Dermis microvascular lymphatic vessel endothelial cell (primary cell): Measurements from ENCODE around the gene GPR89B. TPM values are rescaled to one million over a fixed set of nuclear protein-coding genes. Genes with fewer than 3 reads are reported as not detected.
"Not testable (repeated sequence)": the region's sequence is repeated elsewhere in the genome, so short reads cannot be mapped to it uniquely, and the experiment has no call there.

Experiments used
- DNase-seq, 2 donors: peaks; one replicate each; pipeline versions ENCODE4 v3.0.0 to v3.0.0-alpha.2; 2010; ENCODE audit warnings: low read depth in 2 of 2
- total RNA-seq: library from RNA; depleted of rRNA; stranded (reverse); fragments of >200 nt; gene quantifications from 2 replicates; pipeline ENCODE4 v1.2.1, GENCODE V29; 2014

Gene GPR89B
- total RNA-seq, 1 donor from 2014 or later = 9.6 TPM

- not testable (repeated sequence) for DNase-seq
Measured at GRCh38 chr1:147935296-147935695, 7.1 kb downstream of the GPR89B start.

GRCh38 chr1:147940456-147940855 lies 12.2 kb downstream of the GPR89B start:
- DNase-seq = not testable (repeated sequence)

- DNase-seq = not testable (repeated sequence)
Measured at GRCh38 chr1:147942563-147942962, 14.3 kb downstream of the GPR89B start.

- DNase-seq = not testable (repeated sequence)
Measured at GRCh38 chr1:147949517-147949916, 21.3 kb downstream of the GPR89B start.

GRCh38 chr1:147958906-147959305 lies 30.7 kb downstream of the GPR89B start:
- DNase-seq = not testable (repeated sequence)

- DNase-seq = not testable (repeated sequence)
Measured at GRCh38 chr1:147959680-147960079, 31.5 kb downstream of the GPR89B start.

GRCh38 chr1:147964575-147964974 lies 36.4 kb downstream of the GPR89B start:
- DNase-seq = not testable (repeated sequence)

GRCh38 chr1:147966657-147967056 lies 38.4 kb downstream of the GPR89B start:
- not testable (repeated sequence) for DNase-seq

- DNase-seq = peak in 1 of 2 donors; percentile 1
Measured at GRCh38 chr1:147978896-147979651, 50.9 kb downstream of the GPR89B start.

GRCh38 chr1:147985374-147985773 lies 57.2 kb downstream of the GPR89B start:
- DNase-seq = not testable (repeated sequence)

- DNase-seq = not testable (repeated sequence)
Measured at GRCh38 chr1:147987893-147988292, 59.7 kb downstream of the GPR89B start.

GRCh38 chr1:147992916-147993315 lies 64.7 kb downstream of the GPR89B start:
- not testable (repeated sequence) for DNase-seq

- not testable (repeated sequence) for DNase-seq
Measured at GRCh38 chr1:147993400-147993799, 65.2 kb downstream of the GPR89B start.

- not testable (repeated sequence) for DNase-seq
Measured at GRCh38 chr1:147993825-147994615, 65.8 kb downstream of the GPR89B start.

GRCh38 chr1:147996088-147996487 lies 67.9 kb downstream of the GPR89B start:
- not testable (repeated sequence) for DNase-seq

GRCh38 chr1:148007724-148008123 lies 79.5 kb downstream of the GPR89B start:
- not testable (repeated sequence) for DNase-seq

GRCh38 chr1:148010527-148010926 lies 82.3 kb downstream of the GPR89B start:
- DNase-seq = peak in 1 of 2 donors; percentile 26

- DNase-seq = not testable (repeated sequence)
Measured at GRCh38 chr1:148013177-148014144, 85.2 kb downstream of the GPR89B start.

GRCh38 chr1:148014289-148015200 lies 86.3 kb downstream of the GPR89B start:
- not testable (repeated sequence) for DNase-seq

GRCh38 chr1:148024918-148025317 lies 96.7 kb downstream of the GPR89B start:
- not testable (repeated sequence) for DNase-seq
